Fibroblast of lung (primary cell): Measurements from ENCODE around the gene AP3S2. TPM values are rescaled to one million over a fixed set of nuclear protein-coding genes. Genes with fewer than 3 reads are reported as not detected.
"Not testable (repeated sequence)": the region's sequence is repeated elsewhere in the genome, so short reads cannot be mapped to it uniquely, and the experiment has no call there.

Source experiments
- DNase-seq, 2 donors: peaks; one replicate each; pipeline versions ENCODE4 v3.0.0 to v3.0.0-alpha.2; 2010; ENCODE audit warnings: low read depth in 2 of 2
- H2AFZ ChIP-seq: 2 replicates; pipeline ENCODE4 v1.5.1; 2012; ENCODE audit warnings: low read length, control low read depth, inconsistent platforms
- H3K27ac ChIP-seq: 2 replicates; pipeline ENCODE4 v1.5.1; 2011; ENCODE audit warnings: low read length, control low read depth; ENCODE audit not compliant: insufficient read depth
- H3K27me3 ChIP-seq: 2 replicates; pipeline ENCODE4 v1.5.1; 2011; ENCODE audit warnings: mild to moderate bottlenecking, low read length; ENCODE audit not compliant: control insufficient read depth, insufficient read depth
- H3K36me3 ChIP-seq: 2 replicates; pipeline ENCODE4 v1.5.1; 2011; ENCODE audit warnings: low read length; ENCODE audit not compliant: control insufficient read depth, insufficient read depth
- H3K4me1 ChIP-seq: 2 replicates; pipeline ENCODE4 v1.5.1; 2011; ENCODE audit warnings: low read length; ENCODE audit not compliant: control insufficient read depth, insufficient read depth; ENCODE audit errors: extremely low read depth
- H3K4me2 ChIP-seq: 2 replicates; pipeline ENCODE4 v1.5.1; 2011; ENCODE audit warnings: low read length, control low read depth; ENCODE audit not compliant: insufficient read depth; ENCODE audit errors: extremely low read depth
- H3K4me3 ChIP-seq, 4 experiments: fragments of 200-600 bp in 1 of 4; sonication (generic) in 1 of 4; replicated peaks in 1 of 4; 2 replicates each; pipeline ENCODE4 v1.5.1; 2011 to 2016; ENCODE audit warnings: low read length in 4 of 4, low read depth in 3 of 4, mild to moderate bottlenecking in 3 of 4, control low read depth in 2 of 4, inconsistent platforms in 1 of 4, mixed read lengths in 1 of 4; ENCODE audit not compliant: insufficient read depth in 1 of 4; ENCODE audit errors: control extremely low read depth in 1 of 4
- H3K79me2 ChIP-seq: 2 replicates; pipeline ENCODE4 v1.5.1; 2012; ENCODE audit warnings: mild to moderate bottlenecking, low read length, inconsistent platforms; ENCODE audit not compliant: control insufficient read depth, insufficient read depth
- H3K9ac ChIP-seq: 2 replicates; pipeline ENCODE4 v1.5.1; 2011; ENCODE audit warnings: mild to moderate bottlenecking, low read length, control low read depth; ENCODE audit not compliant: insufficient read depth
- H3K9me3 ChIP-seq: 2 replicates; pipeline ENCODE4 v1.5.1; 2012; ENCODE audit warnings: low read depth, low read length; ENCODE audit not compliant: control insufficient read depth, insufficient read depth
- H4K20me1 ChIP-seq: 2 replicates; pipeline ENCODE4 v1.5.1; 2011; ENCODE audit warnings: low read length; ENCODE audit not compliant: control insufficient read depth, insufficient read depth; ENCODE audit errors: extremely low read depth
- CTCF ChIP-seq, 2 donors: IDR thresholded peaks in 1 of 2; conservative IDR thresholded peaks in 1 of 2; 1 replicate in 1 of 2; 2 replicates in 1 of 2; pipeline ENCODE4 v1.5.1; 2011 to 2012; ENCODE audit warnings: low read length in 2 of 2, control low read depth in 1 of 2, inconsistent platforms in 1 of 2, low read depth in 1 of 2, mild to moderate bottlenecking in 1 of 2
- EZH2 ChIP-seq: IDR thresholded peaks from 2 replicates; pipeline ENCODE4 v1.5.1; 2012; ENCODE audit warnings: low read length, control low read depth, mild to moderate bottlenecking; ENCODE audit errors: missing control alignments
- polyA plus RNA-seq, 2 donors: library from polyadenylated mRNA; depleted of rRNA in 1 of 2; stranded (reverse) in 1 of 2; unstranded in 1 of 2; fragments of >200 nt; gene quantifications; 2 replicates each; pipeline ENCODE4 v1.2.1, GENCODE V29; 2011 to 2012; ENCODE audit warnings: missing spikeins in 1 of 2
- total RNA-seq: library from RNA; depleted of rRNA; stranded (reverse); fragments of >200 nt; gene quantifications from 2 replicates; pipeline ENCODE4 v1.2.1, GENCODE V29; 2014

Gene AP3S2
- total and polyA plus RNA-seq, 2 donors (not counting 1 experiment from before 2014, with no cell fraction given) = 54.4 to 69.5 TPM

DNA sequence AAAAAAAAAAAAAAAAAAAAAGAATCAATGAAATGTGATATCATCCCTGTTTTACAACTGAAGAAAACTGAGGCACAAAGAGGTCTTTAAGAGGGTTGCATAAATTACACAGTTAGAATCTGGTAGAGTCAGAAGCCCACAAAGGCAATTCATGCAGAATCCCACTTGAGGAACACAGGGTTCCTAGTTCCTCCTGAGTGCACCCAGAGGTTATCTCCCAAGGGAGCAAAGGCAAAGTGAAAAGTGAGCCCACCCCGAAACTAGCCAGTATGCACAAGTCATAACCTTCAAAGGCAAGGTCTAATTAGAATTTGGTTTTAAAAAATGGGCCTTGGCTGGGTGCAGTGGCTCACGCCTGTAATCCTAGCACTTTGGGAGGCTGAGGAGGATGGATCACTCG is 37.8 kb downstream of the AP3S2 start:
- Histone ChIP-seq H3K9ac (no peak overlapping the region), H3K79me2 (no peaks in the 10 kb centered on the region), H3K27me3 (no peaks in the 10 kb centered on the region), H3K4me2 (no peak overlapping the region), H2AFZ (no peak overlapping the region), H3K27ac (no peak overlapping the region), H3K4me1 (no peaks in the 10 kb centered on the region), H3K36me3 (peaks cover 2% of the 10 kb centered on the region), H3K9me3 (no peaks in the 10 kb centered on the region), H4K20me1 (no peaks in the 10 kb centered on the region), H3K4me3 (no peak overlapping the region)
- DNase-seq = no peak
- TF ChIP-seq EZH2 (no peak), CTCF (conservative IDR thresholded peaks at IDR 0.05 in 1 of 2, IDR thresholded peaks at IDR 0.05 in 1 of 2; ENCODE audit: low read depth in 1 of 2, low read length in 2 of 2) (no peak)

- not testable (repeated sequence) for H3K4me2 ChIP-seq, H3K36me3 ChIP-seq, H3K27me3 ChIP-seq, H3K4me3 ChIP-seq, H3K4me1 ChIP-seq, H4K20me1 ChIP-seq, H3K27ac ChIP-seq, H3K9me3 ChIP-seq, H2AFZ ChIP-seq, H3K9ac ChIP-seq, H3K79me2 ChIP-seq, DNase-seq
Observed at GRCh38 chr15:89854863-89855262, 38.9 kb downstream of the AP3S2 start.

- H3K4me3 ChIP-seq = no peak overlapping the region
- no peaks in the 10 kb centered on the region for H3K9me3 ChIP-seq
- DNase-seq = no peak
- no peak overlapping the region for H3K27ac ChIP-seq
- H3K4me2 ChIP-seq = no peak overlapping the region
- no peak overlapping the region for H3K9ac ChIP-seq
- no peaks in the 10 kb centered on the region for H3K27me3 ChIP-seq
- TF ChIP-seq EZH2 = no peak
- TF ChIP-seq CTCF (conservative IDR thresholded peaks at IDR 0.05 in 1 of 2, IDR thresholded peaks at IDR 0.05 in 1 of 2; ENCODE audit: low read depth in 1 of 2, low read length in 2 of 2) = no peak
- H4K20me1 ChIP-seq = no peaks in the 10 kb centered on the region
- H3K79me2 ChIP-seq = no peaks in the 10 kb centered on the region
- peaks cover 2% of the 10 kb centered on the region for H3K36me3 ChIP-seq
- H3K4me1 ChIP-seq = peaks cover 13% of the 10 kb centered on the region
- no peak overlapping the region for H2AFZ ChIP-seq
Observed at GRCh38 chr15:89852342-89852995, 41.3 kb downstream of the AP3S2 start.
